Gastrocnemius medialis (tissue), 4 donors: ENCODE data around the gene ODAPH.

Experiments used
- POLR2A ChIP-seq, 2 donors: fragments of 450-650 bp; IDR thresholded peaks; one replicate each; pipeline ENCODE4 v1.6.1; 2017; ENCODE audit warnings: antibody characterized with exemption in 2 of 2, mild to moderate bottlenecking in 2 of 2, moderate library complexity in 2 of 2
- TF ChIP-seq, protein P1 (sequence below), 5 experiments: fragments of 450-650 bp in 3 of 5; fragments of 200-600 bp in 2 of 5; sonication (generic) in 2 of 5; IDR thresholded peaks in 4 of 5; conservative IDR thresholded peaks in 1 of 5; 1 replicate in 4 of 5; 2 replicates in 1 of 5; pipeline ENCODE4 v1.5.1; 2016 to 2019; ENCODE audit warnings: antibody characterized with exemption in 5 of 5, mild to moderate bottlenecking in 3 of 5, moderate library complexity in 3 of 5

DNA sequence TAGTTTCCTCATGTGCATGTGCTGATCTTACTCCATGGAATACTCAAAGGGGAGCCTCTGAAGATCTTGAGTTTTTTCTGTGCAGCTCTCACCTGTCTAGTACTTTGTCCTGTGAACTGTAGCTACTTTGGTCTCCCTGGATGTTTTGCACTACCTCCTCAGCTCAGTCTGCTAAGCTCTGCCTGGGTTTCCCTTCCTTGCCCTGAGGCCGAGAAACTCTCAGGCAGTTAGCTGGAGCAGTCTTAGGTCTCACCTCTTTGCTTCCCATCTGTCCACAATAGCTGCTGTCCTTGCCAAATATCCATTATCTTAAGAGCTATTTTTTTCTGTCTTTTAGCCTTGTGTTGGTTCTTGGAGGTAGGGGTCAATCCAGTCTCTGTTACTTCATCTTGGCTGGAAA lies 30.0 kb upstream of the ODAPH start:
- TF ChIP-seq POLR2A (IDR thresholded peaks at IDR 0.05) = no peak
- TF ChIP-seq, protein P1, sequence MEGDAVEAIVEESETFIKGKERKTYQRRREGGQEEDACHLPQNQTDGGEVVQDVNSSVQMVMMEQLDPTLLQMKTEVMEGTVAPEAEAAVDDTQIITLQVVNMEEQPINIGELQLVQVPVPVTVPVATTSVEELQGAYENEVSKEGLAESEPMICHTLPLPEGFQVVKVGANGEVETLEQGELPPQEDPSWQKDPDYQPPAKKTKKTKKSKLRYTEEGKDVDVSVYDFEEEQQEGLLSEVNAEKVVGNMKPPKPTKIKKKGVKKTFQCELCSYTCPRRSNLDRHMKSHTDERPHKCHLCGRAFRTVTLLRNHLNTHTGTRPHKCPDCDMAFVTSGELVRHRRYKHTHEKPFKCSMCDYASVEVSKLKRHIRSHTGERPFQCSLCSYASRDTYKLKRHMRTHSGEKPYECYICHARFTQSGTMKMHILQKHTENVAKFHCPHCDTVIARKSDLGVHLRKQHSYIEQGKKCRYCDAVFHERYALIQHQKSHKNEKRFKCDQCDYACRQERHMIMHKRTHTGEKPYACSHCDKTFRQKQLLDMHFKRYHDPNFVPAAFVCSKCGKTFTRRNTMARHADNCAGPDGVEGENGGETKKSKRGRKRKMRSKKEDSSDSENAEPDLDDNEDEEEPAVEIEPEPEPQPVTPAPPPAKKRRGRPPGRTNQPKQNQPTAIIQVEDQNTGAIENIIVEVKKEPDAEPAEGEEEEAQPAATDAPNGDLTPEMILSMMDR (IDR thresholded peaks at IDR 0.05 in 4 of 5, conservative IDR thresholded peaks at IDR 0.05 in 1 of 5) = no peak
